Retinal pigment epithelial cell (primary cell): ENCODE data around the gene IFT22.
"Not testable (repeated sequence)": the region's sequence is repeated elsewhere in the genome, so short reads cannot be mapped to it uniquely, and the experiment has no call there.

ENCODE experiments used
- DNase-seq: peaks from one replicate; pipeline ENCODE4 v3.0.0-alpha.2; 2010; ENCODE audit warnings: low read depth
- H3K4me3 ChIP-seq: 2 replicates; pipeline ENCODE4 v1.5.1; 2011; ENCODE audit warnings: mild to moderate bottlenecking, low read length, control low read depth, moderate library complexity
- TF ChIP-seq, protein P1 (sequence below): conservative IDR thresholded peaks from 2 replicates; pipeline ENCODE4 v1.5.1; 2011; ENCODE audit warnings: low read depth, low read length, control low read depth, inconsistent platforms

The IFT22 gene

GRCh38 chr7:101285171-101285570, 36.4 kb downstream of the IFT22 start:
- no peak overlapping the region for H3K4me3 ChIP-seq
- TF ChIP-seq, protein P1, sequence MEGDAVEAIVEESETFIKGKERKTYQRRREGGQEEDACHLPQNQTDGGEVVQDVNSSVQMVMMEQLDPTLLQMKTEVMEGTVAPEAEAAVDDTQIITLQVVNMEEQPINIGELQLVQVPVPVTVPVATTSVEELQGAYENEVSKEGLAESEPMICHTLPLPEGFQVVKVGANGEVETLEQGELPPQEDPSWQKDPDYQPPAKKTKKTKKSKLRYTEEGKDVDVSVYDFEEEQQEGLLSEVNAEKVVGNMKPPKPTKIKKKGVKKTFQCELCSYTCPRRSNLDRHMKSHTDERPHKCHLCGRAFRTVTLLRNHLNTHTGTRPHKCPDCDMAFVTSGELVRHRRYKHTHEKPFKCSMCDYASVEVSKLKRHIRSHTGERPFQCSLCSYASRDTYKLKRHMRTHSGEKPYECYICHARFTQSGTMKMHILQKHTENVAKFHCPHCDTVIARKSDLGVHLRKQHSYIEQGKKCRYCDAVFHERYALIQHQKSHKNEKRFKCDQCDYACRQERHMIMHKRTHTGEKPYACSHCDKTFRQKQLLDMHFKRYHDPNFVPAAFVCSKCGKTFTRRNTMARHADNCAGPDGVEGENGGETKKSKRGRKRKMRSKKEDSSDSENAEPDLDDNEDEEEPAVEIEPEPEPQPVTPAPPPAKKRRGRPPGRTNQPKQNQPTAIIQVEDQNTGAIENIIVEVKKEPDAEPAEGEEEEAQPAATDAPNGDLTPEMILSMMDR, result no peak
- no peak for DNase-seq

GRCh38 chr7:101280912-101281311, 40.7 kb downstream of the IFT22 start:
- not testable (repeated sequence) for H3K4me3 ChIP-seq, DNase-seq

- no peak overlapping the region for H3K4me3 ChIP-seq
- TF ChIP-seq, protein P1, result no peak
- no peak for DNase-seq
Observed at GRCh38 chr7:101278461-101279292, 42.9 kb downstream of the IFT22 start.

- TF ChIP-seq, protein P1, result no peak
- no peak for DNase-seq
- H3K4me3 ChIP-seq, result no peak overlapping the region
Observed at GRCh38 chr7:101277155-101277554, 44.5 kb downstream of the IFT22 start.

DNA sequence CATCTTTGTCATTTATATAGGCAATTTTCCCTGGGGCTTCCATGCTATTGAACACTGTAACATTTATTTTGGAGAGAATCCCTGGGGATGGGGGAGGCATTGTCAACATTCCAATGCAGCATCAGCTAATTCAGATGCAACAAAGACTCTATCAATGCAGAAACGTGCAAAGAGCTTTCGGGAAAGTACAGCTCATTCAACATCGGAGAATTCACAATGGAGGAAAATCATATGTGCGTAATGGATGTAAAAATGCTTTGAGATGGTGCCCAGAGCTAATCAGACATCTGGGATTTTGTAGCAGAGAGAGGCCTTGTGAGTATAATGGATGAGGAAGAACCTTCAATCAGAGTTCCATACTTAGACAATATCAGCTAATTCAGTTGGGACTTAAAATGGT, 48.4 kb downstream of the IFT22 start:
- H3K4me3 ChIP-seq, result no peak overlapping the region
- no peak for DNase-seq
- TF ChIP-seq, protein P1, result no peak

DNA sequence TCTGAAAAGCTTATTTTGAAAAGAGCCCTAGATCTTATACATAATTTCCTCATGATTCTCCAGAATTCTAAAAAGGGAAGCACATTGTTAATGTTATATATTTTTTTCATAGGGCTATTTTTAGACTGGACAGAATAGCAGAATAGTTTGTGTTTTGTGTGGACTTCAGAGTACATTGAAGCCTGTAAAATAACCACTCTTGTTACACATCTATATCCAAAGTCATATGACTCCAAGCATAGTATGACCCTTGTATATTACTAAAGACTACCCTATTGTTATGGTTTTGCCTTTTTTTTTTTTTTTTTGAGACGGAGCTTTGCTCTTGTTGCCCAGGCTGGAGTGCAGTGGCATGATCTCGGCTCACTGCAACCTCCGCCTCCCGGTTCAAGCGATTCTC, 50.6 kb downstream of the IFT22 start:
- H3K4me3 ChIP-seq, result no peak overlapping the region
- DNase-seq, result no peak

DNA sequence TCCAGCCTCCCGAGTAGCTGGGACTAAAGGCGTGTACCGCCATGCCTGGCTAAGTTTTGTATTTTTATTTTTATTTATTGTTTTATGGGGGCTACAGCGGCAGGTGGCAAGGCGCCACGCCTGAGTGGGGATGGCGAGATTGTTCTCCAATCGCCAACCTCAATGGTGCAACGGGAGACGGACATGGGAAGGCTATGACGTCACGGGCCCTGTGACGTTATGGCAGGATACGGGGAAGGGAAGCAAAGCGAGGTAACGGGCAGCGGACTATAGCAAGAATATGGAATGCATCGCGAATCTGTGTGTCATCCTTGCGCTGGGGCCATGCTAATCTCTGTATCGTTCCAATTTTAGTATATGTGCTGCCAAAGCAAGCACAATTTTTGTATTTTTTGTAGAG, 51.9 kb downstream of the IFT22 start:
- no peak overlapping the region for H3K4me3 ChIP-seq
- no peak for DNase-seq
- TF ChIP-seq, protein P1, result no peak

More for the DNA sequence above, 50.6 kb downstream of the IFT22 start:
- TF ChIP-seq, protein P1, result no peak
